Keratinocyte (primary cell): Measurements from ENCODE around the gene AFG3L2. TPM values are rescaled to one million over a fixed set of nuclear protein-coding genes. Genes with fewer than 3 reads are reported as not detected.

Source experiments
- DNase-seq: peaks from one replicate; pipeline ENCODE4 v3.0.0-alpha.2; 2011; ENCODE audit warnings: low read depth, missing footprints, low spot score
- FAIRE-seq: peaks from 2 replicates; lab custom pipeline; 2011; peaks lifted over from hg19 to GRCh38; lab: Jason Lieb, UNC
- H2AFZ ChIP-seq: 2 replicates; pipeline ENCODE4 v1.6.0; 2012; ENCODE audit warnings: low read length, control low read depth, inconsistent platforms; ENCODE audit not compliant: control insufficient read depth
- H3K27ac ChIP-seq: 2 replicates; pipeline ENCODE4 v1.5.1; 2011; ENCODE audit warnings: low read length; ENCODE audit not compliant: control insufficient read depth, insufficient read depth
- H3K27me3 ChIP-seq: 3 replicates; pipeline ENCODE4 v1.6.0; 2011; ENCODE audit warnings: low read length; ENCODE audit not compliant: control insufficient read depth, insufficient read depth; ENCODE audit errors: extremely low read depth
- H3K36me3 ChIP-seq, 2 experiments: 2 replicates in 1 of 2; 3 replicates in 1 of 2; pipeline ENCODE4 v1.5.1; 2011; ENCODE audit warnings: low read length in 2 of 2, mild to moderate bottlenecking in 1 of 2; ENCODE audit not compliant: control insufficient read depth in 2 of 2, insufficient read depth in 2 of 2; ENCODE audit errors: extremely low read depth in 1 of 2
- H3K4me1 ChIP-seq: 3 replicates; pipeline ENCODE4 v1.5.1; 2011; ENCODE audit warnings: low read length; ENCODE audit not compliant: control insufficient read depth, insufficient read depth; ENCODE audit errors: extremely low read depth
- H3K4me2 ChIP-seq: 3 replicates; pipeline ENCODE4 v1.6.0; 2011; ENCODE audit warnings: low read depth, low read length; ENCODE audit not compliant: control insufficient read depth, insufficient read depth; ENCODE audit errors: extremely low read depth
- H3K4me3 ChIP-seq, 3 experiments: fragments of 200-600 bp in 1 of 3; sonication (generic) in 1 of 3; 2 replicates in 2 of 3; 3 replicates in 1 of 3; pipeline ENCODE4 v1.5.1; 2011 to 2016; ENCODE audit warnings: low read length in 3 of 3, mild to moderate bottlenecking in 3 of 3, control low read depth in 2 of 3, inconsistent platforms in 1 of 3, low read depth in 1 of 3, mixed read lengths in 1 of 3, mixed run types in 1 of 3, moderate library complexity in 1 of 3; ENCODE audit not compliant: control insufficient read depth in 2 of 3, insufficient read depth in 2 of 3; ENCODE audit errors: extremely low read depth in 1 of 3
- H3K79me2 ChIP-seq: 2 replicates; pipeline ENCODE4 v1.6.0; 2012; ENCODE audit warnings: low read length; ENCODE audit not compliant: control insufficient read depth, insufficient read depth
- H3K9ac ChIP-seq: 3 replicates; pipeline ENCODE4 v1.6.0; 2011; ENCODE audit warnings: low read length; ENCODE audit not compliant: control insufficient read depth, insufficient read depth; ENCODE audit errors: extremely low read depth
- H3K9me1 ChIP-seq: 3 replicates; pipeline ENCODE4 v1.6.0; 2011; ENCODE audit warnings: low read length; ENCODE audit not compliant: control insufficient read depth, insufficient read depth; ENCODE audit errors: extremely low read depth
- H3K9me3 ChIP-seq: 2 replicates; pipeline ENCODE4 v1.5.1; 2012; ENCODE audit warnings: low read depth, low read length; ENCODE audit not compliant: control insufficient read depth
- H4K20me1 ChIP-seq: 3 replicates; pipeline ENCODE4 v1.6.0; 2011; ENCODE audit warnings: low read length; ENCODE audit not compliant: control insufficient read depth, insufficient read depth; ENCODE audit errors: extremely low read depth
- CTCF ChIP-seq, 3 experiments: IDR thresholded peaks in 1 of 3; conservative IDR thresholded peaks in 1 of 3; optimal IDR thresholded peaks in 1 of 3; 2 replicates in 2 of 3; 3 replicates in 1 of 3; pipeline versions ENCODE3 to v1.5.1; 2011; ENCODE audit warnings: low read length in 3 of 3, mild to moderate bottlenecking in 3 of 3, moderate library complexity in 2 of 3, control low read depth in 1 of 3, inconsistent platforms in 1 of 3; ENCODE audit not compliant: insufficient read depth in 2 of 3; ENCODE audit errors: extremely low read depth in 1 of 3
- EZH2 ChIP-seq: IDR thresholded peaks from one replicate; pipeline ENCODE4 v1.6.1; 2012; ENCODE audit warnings: inconsistent platforms, mild to moderate bottlenecking, low read length, moderate library complexity
- dilution Hi-C: fragments of 300-500 bp; cut with MboI; formaldehyde crosslinking; loops from one replicate; pipeline ENCODE4 v1.7.0; 2020; ENCODE audit warnings: low sequenced_read_pairs; ENCODE audit not compliant: extremely low pct_ligation_motif_present
- polyA plus RNA-seq, 5 experiments: library from polyadenylated mRNA; depleted of rRNA in 3 of 5; stranded (reverse) in 3 of 5; stranded (forward) in 1 of 5; unstranded in 1 of 5; fragments of >200 nt; gene quantifications; 1 replicate in 1 of 5; 2 replicates in 3 of 5; 3 replicates in 1 of 5; pipeline versions ENCODE4 v1.2.1 to v1.2.3, GENCODE V29; 2011 to 2012; ENCODE audit warnings: missing spikeins in 2 of 5, low read depth in 1 of 5, low replicate concordance in 1 of 5

AFG3L2 gene
- polyA plus RNA-seq, 1 donor (not counting 4 experiments of a cell fraction or from before 2014, with no cell fraction given), result 47.5 TPM

GRCh38 chr18:12301263-12302005 is 75.6 kb downstream of the AFG3L2 start:
- Histone ChIP-seq H3K27ac (no peak overlapping the region), H3K4me2 (no peak overlapping the region), H3K36me3 (no peaks in the 10 kb centered on the region), H2AFZ (no peak overlapping the region), H4K20me1 (no peaks in the 10 kb centered on the region), H3K4me3 (no peak overlapping the region), H3K79me2 (no peaks in the 10 kb centered on the region), H3K27me3 (no peaks in the 10 kb centered on the region), H3K9me1 (no peaks in the 10 kb centered on the region), H3K4me1 (peaks cover 16% of the 10 kb centered on the region), H3K9ac (no peak overlapping the region), H3K9me3 (no peaks in the 10 kb centered on the region)
- DNase-seq, result no peak
- dilution Hi-C loops, result no loop called here
- no peak for TF ChIP-seq EZH2
- TF ChIP-seq CTCF (optimal IDR thresholded peaks at IDR 0.05 in 1 of 3, IDR thresholded peaks at IDR 0.05 in 1 of 3, conservative IDR thresholded peaks at IDR 0.05 in 1 of 3; ENCODE audit: extremely low read depth in 1 of 3, insufficient read depth in 2 of 3, low read length in 3 of 3), result no peak
- FAIRE-seq, result no peak

- H3K9me1 ChIP-seq, result no peaks in the 10 kb centered on the region
- TF ChIP-seq EZH2, result no peak
- no peak for TF ChIP-seq CTCF (optimal IDR thresholded peaks at IDR 0.05 in 1 of 3, IDR thresholded peaks at IDR 0.05 in 1 of 3, conservative IDR thresholded peaks at IDR 0.05 in 1 of 3; ENCODE audit: extremely low read depth in 1 of 3, insufficient read depth in 2 of 3, low read length in 3 of 3)
- H4K20me1 ChIP-seq, result no peaks in the 10 kb centered on the region
- H3K4me1 ChIP-seq, result peaks cover 11% of the 10 kb centered on the region
- FAIRE-seq, result no peak
- H3K27ac ChIP-seq, result no peak overlapping the region
- H3K9me3 ChIP-seq, result no peaks in the 10 kb centered on the region
- DNase-seq, result no peak
- H3K36me3 ChIP-seq, result no peaks in the 10 kb centered on the region
- H2AFZ ChIP-seq, result no peak overlapping the region
- no peak overlapping the region for H3K4me3 ChIP-seq
- H3K9ac ChIP-seq, result no peak overlapping the region
- no peak overlapping the region for H3K4me2 ChIP-seq
- no peaks in the 10 kb centered on the region for H3K79me2 ChIP-seq
- dilution Hi-C loops, result no loop called here
- H3K27me3 ChIP-seq, result no peaks in the 10 kb centered on the region
Measured at GRCh38 chr18:12299862-12300261, 77.2 kb downstream of the AFG3L2 start.
